SH-SY5Y (cell line): ENCODE data around the gene CYP27B1.

Experiments
- GATA2 ChIP-seq: IDR thresholded peaks from 2 replicates; pipeline ENCODE4 v1.6.1; 2011; ENCODE audit warnings: mild to moderate bottlenecking, low read depth, low read length
- GATA3 ChIP-seq: IDR thresholded peaks from 2 replicates; pipeline ENCODE4 v1.6.1; 2011; ENCODE audit warnings: low read depth, mild to moderate bottlenecking, low read length, moderate library complexity

DNA sequence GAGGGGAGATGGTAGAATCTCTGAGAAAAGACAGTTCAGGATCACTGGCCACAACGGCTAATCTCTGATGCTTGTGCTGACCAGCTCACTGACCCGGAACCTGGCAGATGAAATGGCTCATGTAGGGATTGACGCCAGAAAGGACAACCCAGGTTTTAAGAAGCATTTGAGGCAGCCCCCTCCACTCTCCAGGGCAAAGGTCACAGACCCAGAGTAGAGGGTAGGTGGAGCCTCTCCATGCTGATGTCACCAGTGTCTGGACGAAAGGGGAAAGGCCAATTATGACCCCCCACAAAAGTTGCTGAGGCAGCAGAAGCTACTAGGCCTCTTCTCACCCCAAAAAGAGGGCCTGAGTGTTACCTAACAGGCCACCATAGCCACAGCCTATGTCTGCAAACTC is 3.9 kb upstream of the CYP27B1 start:
- TF ChIP-seq GATA3 (no peak), GATA2 (no peak)
